Measurements from ENCODE around the gene LDAH.
"Not testable (repeated sequence)": the region's sequence is repeated elsewhere in the genome, so short reads cannot be mapped to it uniquely, and the experiment has no call there.

The LDAH gene

DNA sequence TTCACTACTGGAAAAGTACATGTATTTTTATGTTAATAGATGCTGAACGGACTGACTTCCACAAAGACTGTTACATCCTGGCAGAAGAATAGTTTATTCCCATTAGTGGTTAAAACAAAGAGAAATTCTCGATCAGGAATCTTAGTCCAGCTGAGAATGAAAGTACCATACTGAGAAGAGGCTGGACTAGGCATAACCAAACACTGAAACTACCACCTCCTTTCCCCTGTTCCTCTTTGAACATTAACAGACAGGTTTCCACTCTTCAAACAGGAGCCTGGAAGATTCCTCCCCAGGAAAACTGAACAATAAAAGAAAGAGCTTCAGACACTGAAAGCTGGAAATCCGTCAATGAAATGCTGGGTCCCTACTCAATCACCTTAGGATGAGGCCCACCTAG is 25.8 kb downstream of the LDAH start:
- peaks cover 0 to 19% (median 5%) of the 10 kb centered on the region in 5 donors for H3K4me1 ChIP-seq (ENCODE audit: control insufficient read depth in 5 of 5, insufficient read depth in 5 of 5, low read length in 5 of 5)
- H3K9ac ChIP-seq (ENCODE audit: low read length in 5 of 5) = no peak overlapping the region
- no peaks in the 10 kb centered on the region for H3K27me3 ChIP-seq (ENCODE audit: control insufficient read depth in 5 of 5, insufficient read depth in 4 of 5, low read length in 5 of 5)
- peaks cover 0 to 5% (median 0%) of the 10 kb centered on the region in 5 donors for H3K9me3 ChIP-seq (ENCODE audit: control insufficient read depth in 5 of 5, low read length in 5 of 5)
- no peak overlapping the region for H3K4me3 ChIP-seq (ENCODE audit: low read depth in 1 of 5, low read length in 5 of 5)
- peaks cover 0 to 10% (median 0%) of the 10 kb centered on the region in 5 donors for H3K36me3 ChIP-seq (ENCODE audit: control insufficient read depth in 5 of 5, insufficient read depth in 5 of 5, low read length in 5 of 5)
- peak overlapping the region; percentile 8 for H3K27ac ChIP-seq (ENCODE audit: low read depth, low read length)

DNA sequence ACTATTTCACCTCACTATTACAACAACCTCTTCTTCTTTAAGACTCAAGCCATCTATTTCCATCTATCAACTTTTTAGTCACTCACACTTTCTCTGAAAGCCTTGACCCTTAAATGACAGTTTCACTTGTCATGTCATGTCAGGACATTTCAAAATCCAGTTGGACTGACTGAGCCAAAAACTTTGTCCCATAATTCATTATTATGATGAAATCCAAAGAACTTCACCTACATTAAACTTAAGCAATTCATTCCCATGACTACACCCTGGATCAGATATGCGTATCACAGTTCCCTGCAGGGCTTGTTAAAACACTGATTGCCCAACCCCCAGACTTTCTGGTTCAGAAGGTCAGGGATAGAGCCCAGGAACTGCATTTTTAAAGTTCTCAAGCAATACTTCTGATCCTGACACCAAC is 26.5 kb downstream of the LDAH start:
- Histone ChIP-seq H3K9me3 (ENCODE audit: control insufficient read depth in 5 of 5, low read length in 5 of 5) (peaks cover 0 to 5% (median 0%) of the 10 kb centered on the region in 5 donors), H3K27ac (ENCODE audit: low read depth, low read length) (peak overlapping the region; percentile 8), H3K4me1 (ENCODE audit: control insufficient read depth in 5 of 5, insufficient read depth in 5 of 5, low read length in 5 of 5) (peaks cover 0 to 20% (median 5%) of the 10 kb centered on the region in 5 donors), H3K27me3 (ENCODE audit: control insufficient read depth in 5 of 5, insufficient read depth in 4 of 5, low read length in 5 of 5) (no peaks in the 10 kb centered on the region), H3K4me3 (ENCODE audit: low read depth in 1 of 5, low read length in 5 of 5) (no peak overlapping the region), H3K36me3 (ENCODE audit: control insufficient read depth in 5 of 5, insufficient read depth in 5 of 5, low read length in 5 of 5) (peaks cover 0 to 10% (median 0%) of the 10 kb centered on the region in 5 donors), H3K9ac (ENCODE audit: low read length in 5 of 5) (no peak overlapping the region)

DNA sequence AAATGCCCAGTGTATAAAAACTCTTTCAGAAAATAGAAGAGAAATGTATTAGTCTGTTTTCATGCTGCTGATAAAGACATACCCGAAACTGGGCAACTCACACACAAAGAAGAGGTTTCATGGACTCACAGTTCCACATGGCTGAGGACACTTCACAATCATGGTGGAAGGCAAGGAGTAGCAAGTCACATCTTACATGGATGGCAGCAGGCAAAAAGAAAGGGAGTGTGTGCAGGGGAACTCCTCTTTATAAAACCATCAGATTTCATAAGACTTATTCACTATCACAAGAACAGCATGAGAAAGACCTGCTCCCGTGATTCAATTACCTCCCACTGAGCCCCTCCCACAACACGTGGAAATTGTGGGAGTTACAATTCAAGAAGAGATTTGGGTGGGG is 29.0 kb downstream of the LDAH start:
- H3K4me1 ChIP-seq (ENCODE audit: control insufficient read depth in 5 of 5, insufficient read depth in 5 of 5, low read length in 5 of 5) = peaks cover 0 to 22% (median 5%) of the 10 kb centered on the region in 5 donors
- not testable (repeated sequence) for H3K9me3 ChIP-seq (ENCODE audit: control insufficient read depth in 5 of 5, low read length in 5 of 5); H3K9ac ChIP-seq (ENCODE audit: low read length in 5 of 5); H3K27ac ChIP-seq (ENCODE audit: low read depth, low read length); H3K36me3 ChIP-seq (ENCODE audit: control insufficient read depth in 5 of 5, insufficient read depth in 5 of 5, low read length in 5 of 5); H3K4me3 ChIP-seq (ENCODE audit: low read depth in 1 of 5, low read length in 5 of 5); H3K27me3 ChIP-seq (ENCODE audit: control insufficient read depth in 5 of 5, insufficient read depth in 4 of 5, low read length in 5 of 5)

DNA sequence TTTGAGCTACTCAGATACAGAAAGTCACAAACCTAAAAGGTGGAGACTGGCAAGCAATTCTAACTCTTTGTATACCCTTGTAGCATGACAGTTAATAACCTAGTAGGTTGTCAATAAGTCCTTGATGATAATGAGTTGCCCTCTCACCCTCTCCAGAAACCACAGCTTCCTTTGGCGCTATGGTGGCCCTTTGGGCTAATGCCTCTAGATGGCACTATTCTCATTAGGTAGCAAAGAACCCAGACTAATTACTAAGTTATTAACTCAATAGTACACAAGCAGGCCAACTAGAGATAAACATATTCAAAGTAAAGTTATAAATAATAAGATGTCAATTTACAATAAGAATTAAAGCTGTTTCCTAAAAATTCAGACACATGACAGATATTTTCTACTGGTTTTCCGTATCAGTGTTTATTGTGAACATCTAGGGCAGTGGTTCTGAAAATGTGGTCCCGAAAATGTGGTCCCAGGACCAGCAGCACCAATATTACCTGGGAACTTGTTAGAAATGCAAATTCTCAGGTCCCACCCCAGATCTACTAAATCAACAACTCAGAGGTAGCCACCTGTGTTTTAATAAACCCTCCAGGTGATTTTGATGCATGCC is 41.1 kb downstream of the LDAH start:
- Histone ChIP-seq H3K36me3 (ENCODE audit: control insufficient read depth in 5 of 5, insufficient read depth in 5 of 5, low read length in 5 of 5) (peaks cover 0 to 7% (median 3%) of the 10 kb centered on the region in 5 donors), H3K4me3 (ENCODE audit: low read depth in 1 of 5, low read length in 5 of 5) (no peak overlapping the region), H3K9me3 (ENCODE audit: control insufficient read depth in 5 of 5, low read length in 5 of 5) (no peaks in the 10 kb centered on the region), H3K9ac (ENCODE audit: low read length in 5 of 5) (no peak overlapping the region), H3K4me1 (ENCODE audit: control insufficient read depth in 5 of 5, insufficient read depth in 5 of 5, low read length in 5 of 5) (no peaks in the 10 kb centered on the region), H3K27ac (ENCODE audit: low read depth, low read length) (no peak overlapping the region), H3K27me3 (ENCODE audit: control insufficient read depth in 5 of 5, insufficient read depth in 4 of 5, low read length in 5 of 5) (no peaks in the 10 kb centered on the region)

DNA sequence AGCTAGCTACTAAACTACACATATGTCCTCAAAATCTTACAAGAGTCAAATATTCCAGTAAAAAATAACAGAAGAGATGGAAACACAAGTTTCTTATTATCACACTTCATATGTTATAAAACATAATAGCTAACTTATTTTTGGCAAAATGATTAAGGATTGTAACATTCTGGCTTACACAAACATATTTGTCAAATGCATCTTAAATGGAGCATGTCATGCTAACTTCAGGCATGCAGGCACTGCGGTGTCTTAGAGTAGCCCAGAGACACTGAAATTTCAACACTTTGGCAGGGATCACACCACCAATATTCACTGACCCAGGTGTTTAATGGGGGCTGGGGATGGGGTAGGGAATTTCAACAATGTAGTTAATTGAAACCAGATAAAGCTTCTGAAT is 51.6 kb downstream of the LDAH start:
- Histone ChIP-seq H3K36me3 (ENCODE audit: control insufficient read depth in 5 of 5, insufficient read depth in 5 of 5, low read length in 5 of 5) (peaks cover 10 to 48% (median 26%) of the 10 kb centered on the region in 5 donors), H3K27me3 (ENCODE audit: control insufficient read depth in 5 of 5, insufficient read depth in 4 of 5, low read length in 5 of 5) (no peaks in the 10 kb centered on the region), H3K27ac (ENCODE audit: low read depth, low read length) (no peak overlapping the region), H3K4me1 (ENCODE audit: control insufficient read depth in 5 of 5, insufficient read depth in 5 of 5, low read length in 5 of 5) (no peaks in the 10 kb centered on the region), H3K4me3 (ENCODE audit: low read depth in 1 of 5, low read length in 5 of 5) (no peak overlapping the region), H3K9me3 (ENCODE audit: control insufficient read depth in 5 of 5, low read length in 5 of 5) (no peaks in the 10 kb centered on the region), H3K9ac (ENCODE audit: low read length in 5 of 5) (no peak overlapping the region)

DNA sequence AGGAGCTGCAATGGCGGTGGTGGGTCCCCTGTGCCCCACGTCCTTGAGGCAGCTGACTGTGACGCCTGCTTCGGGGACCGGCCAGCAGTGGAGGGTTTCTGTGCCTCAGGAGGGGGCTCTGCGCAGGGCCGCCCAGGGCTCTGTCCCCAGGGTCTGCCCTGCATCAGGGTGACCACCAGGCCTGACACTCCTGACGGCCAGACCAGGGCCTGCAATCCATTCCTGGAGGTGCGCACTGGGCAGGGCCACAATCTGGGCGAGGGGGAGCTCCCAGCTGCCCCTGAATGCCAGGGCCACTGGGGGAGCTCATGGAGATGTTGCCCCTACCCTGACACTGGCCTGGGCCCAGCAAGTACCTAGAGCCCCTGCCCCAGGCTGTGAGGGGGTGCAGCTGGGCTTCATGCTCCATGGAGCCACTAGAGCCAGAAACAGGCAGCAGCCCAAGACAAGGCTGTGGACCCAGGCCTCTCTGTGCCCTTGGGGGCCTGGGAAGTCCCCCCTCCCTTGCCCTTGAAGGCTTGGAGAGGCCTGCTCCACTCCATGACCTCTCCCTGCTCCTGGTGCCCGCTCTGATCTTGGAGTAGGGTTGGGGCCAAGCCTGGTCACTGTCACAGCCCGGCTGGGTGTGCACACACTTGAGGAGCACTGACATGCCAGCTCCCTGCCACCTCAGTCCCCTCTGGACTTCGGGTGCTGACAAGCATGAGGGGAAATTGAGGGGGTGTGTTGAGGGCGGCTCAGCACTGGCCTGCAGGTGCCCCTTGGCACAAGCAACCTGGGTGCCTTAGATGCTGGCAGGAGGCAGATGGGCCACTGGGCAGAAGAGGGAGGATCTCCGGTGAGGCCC is 55.9 kb downstream of the LDAH start:
- Histone ChIP-seq H3K27me3 (ENCODE audit: control insufficient read depth in 5 of 5, insufficient read depth in 4 of 5, low read length in 5 of 5) (no peaks in the 10 kb centered on the region), H3K4me3 (ENCODE audit: low read depth in 1 of 5, low read length in 5 of 5) (no peak overlapping the region), H3K9ac (ENCODE audit: low read length in 5 of 5) (no peak overlapping the region), H3K4me1 (ENCODE audit: control insufficient read depth in 5 of 5, insufficient read depth in 5 of 5, low read length in 5 of 5) (no peaks in the 10 kb centered on the region), H3K9me3 (ENCODE audit: control insufficient read depth in 5 of 5, low read length in 5 of 5) (no peaks in the 10 kb centered on the region), H3K27ac (ENCODE audit: low read depth, low read length) (no peak overlapping the region), H3K36me3 (ENCODE audit: control insufficient read depth in 5 of 5, insufficient read depth in 5 of 5, low read length in 5 of 5) (peaks cover 0 to 23% (median 10%) of the 10 kb centered on the region in 5 donors)

DNA sequence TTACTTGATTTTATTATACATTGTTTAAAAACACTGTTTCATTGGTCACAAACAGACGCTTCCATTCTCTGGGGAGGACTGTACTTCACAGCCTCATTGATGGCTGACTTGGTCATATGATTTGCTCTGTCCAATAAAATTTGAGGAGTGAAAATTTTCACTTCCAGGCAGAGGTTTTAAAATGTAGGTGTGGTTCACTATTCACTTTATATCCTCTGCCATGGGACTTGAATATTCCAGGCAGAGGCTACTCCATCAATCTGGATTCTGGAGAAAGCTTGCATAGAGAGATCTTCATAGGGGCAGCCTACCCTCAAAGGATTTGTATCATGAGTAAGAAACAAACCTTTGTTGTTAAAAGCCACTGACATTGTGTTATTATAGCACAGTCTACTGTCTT is 56.7 kb downstream of the LDAH start:
- Histone ChIP-seq H3K27ac (ENCODE audit: low read depth, low read length) (no peak overlapping the region), H3K4me1 (ENCODE audit: control insufficient read depth in 5 of 5, insufficient read depth in 5 of 5, low read length in 5 of 5) (no peaks in the 10 kb centered on the region), H3K36me3 (ENCODE audit: control insufficient read depth in 5 of 5, insufficient read depth in 5 of 5, low read length in 5 of 5) (peaks cover 0 to 23% (median 10%) of the 10 kb centered on the region in 5 donors), H3K27me3 (ENCODE audit: control insufficient read depth in 5 of 5, insufficient read depth in 4 of 5, low read length in 5 of 5) (no peaks in the 10 kb centered on the region), H3K4me3 (ENCODE audit: low read depth in 1 of 5, low read length in 5 of 5) (no peak overlapping the region), H3K9me3 (ENCODE audit: control insufficient read depth in 5 of 5, low read length in 5 of 5) (no peaks in the 10 kb centered on the region), H3K9ac (ENCODE audit: low read length in 5 of 5) (no peak overlapping the region)

DNA sequence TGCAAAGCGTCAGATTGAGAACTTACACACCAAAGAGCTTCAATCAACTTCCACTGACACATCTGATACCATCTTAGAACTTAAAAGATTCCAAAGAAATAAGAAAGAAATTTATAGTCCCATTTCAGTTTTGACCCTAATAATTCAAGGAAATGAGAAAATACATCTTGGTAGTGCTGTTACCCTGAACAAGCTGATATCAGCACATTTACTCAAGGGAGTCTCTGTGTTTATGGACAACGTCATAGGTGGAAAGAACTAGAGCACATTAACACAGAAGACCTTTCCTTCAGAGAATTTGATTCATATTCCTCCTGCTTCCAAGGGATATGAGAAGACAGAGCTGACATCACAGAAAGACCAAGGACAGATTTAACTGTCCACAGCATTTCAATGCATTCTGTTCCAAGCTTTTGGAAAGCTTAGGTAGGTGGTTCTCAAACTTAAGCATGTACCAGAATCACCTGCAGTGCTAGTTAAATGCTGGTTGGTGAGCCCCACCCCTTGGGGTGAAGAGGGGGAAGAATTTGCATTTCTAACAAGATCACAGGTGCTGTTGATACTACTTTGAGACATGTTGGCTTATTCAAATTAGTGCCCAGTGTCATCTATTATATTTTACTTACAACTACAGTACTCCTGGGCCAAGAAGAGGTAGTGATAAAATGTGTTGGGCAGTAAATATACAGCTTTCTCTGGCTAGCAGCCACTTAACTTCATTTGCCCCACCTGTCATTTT is 59.8 kb downstream of the LDAH start:
- Histone ChIP-seq H3K9ac (ENCODE audit: low read length in 5 of 5) (no peak overlapping the region), H3K27me3 (ENCODE audit: control insufficient read depth in 5 of 5, insufficient read depth in 4 of 5, low read length in 5 of 5) (no peaks in the 10 kb centered on the region), H3K27ac (ENCODE audit: low read depth, low read length) (no peak overlapping the region), H3K36me3 (ENCODE audit: control insufficient read depth in 5 of 5, insufficient read depth in 5 of 5, low read length in 5 of 5) (peaks cover 2 to 27% (median 13%) of the 10 kb centered on the region in 5 donors), H3K9me3 (ENCODE audit: control insufficient read depth in 5 of 5, low read length in 5 of 5) (peaks cover 0 to 6% (median 0%) of the 10 kb centered on the region in 5 donors), H3K4me1 (ENCODE audit: control insufficient read depth in 5 of 5, insufficient read depth in 5 of 5, low read length in 5 of 5) (no peaks in the 10 kb centered on the region), H3K4me3 (ENCODE audit: low read depth in 1 of 5, low read length in 5 of 5) (no peak overlapping the region)

DNA sequence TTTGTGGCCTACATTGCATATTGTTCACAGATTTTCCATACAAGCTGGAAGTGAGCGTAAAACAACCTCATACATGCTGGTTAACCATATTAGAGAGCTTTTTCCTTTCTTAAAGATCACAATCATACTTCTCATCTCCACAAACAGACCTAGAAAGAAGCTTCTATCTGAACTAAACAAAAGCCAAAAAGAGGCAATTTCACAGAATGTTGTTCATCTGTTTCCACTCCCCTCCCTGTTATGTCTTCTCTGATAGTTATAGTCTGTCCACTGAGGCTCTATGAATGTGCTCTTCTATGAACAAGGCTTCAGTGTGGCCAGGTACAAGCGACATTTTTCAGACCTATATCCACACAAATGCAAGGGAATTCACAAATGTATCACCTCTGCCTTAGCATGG is 63.4 kb downstream of the LDAH start:
- Histone ChIP-seq H3K9ac (ENCODE audit: low read length in 5 of 5) (no peak overlapping the region), H3K27ac (ENCODE audit: low read depth, low read length) (no peak overlapping the region), H3K27me3 (ENCODE audit: control insufficient read depth in 5 of 5, insufficient read depth in 4 of 5, low read length in 5 of 5) (no peaks in the 10 kb centered on the region), H3K4me3 (ENCODE audit: low read depth in 1 of 5, low read length in 5 of 5) (no peak overlapping the region), H3K4me1 (ENCODE audit: control insufficient read depth in 5 of 5, insufficient read depth in 5 of 5, low read length in 5 of 5) (peaks cover 0 to 8% (median 0%) of the 10 kb centered on the region in 5 donors), H3K9me3 (ENCODE audit: control insufficient read depth in 5 of 5, low read length in 5 of 5) (peaks cover 0 to 6% (median 0%) of the 10 kb centered on the region in 5 donors), H3K36me3 (ENCODE audit: control insufficient read depth in 5 of 5, insufficient read depth in 5 of 5, low read length in 5 of 5) (peaks cover 0 to 8% (median 3%) of the 10 kb centered on the region in 5 donors)

DNA sequence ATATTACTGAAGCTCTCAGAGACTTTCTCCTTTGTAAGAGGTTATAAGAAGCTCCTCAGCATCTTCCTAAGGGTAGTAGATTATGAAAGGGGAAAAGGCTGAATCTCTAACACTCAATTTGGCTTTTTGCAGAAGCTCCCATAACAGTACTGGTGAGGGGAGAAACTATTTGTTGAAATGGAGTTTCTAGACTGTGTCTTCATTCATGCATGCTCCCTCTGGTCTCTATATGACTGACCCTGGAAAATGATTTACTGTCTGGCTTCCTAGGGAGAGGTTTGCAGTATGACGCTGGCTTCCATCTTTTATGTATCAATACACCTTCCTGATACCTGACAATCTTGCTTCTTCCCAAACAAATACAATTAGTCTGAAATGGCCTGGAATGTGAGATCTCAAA is 63.9 kb downstream of the LDAH start:
- Histone ChIP-seq H3K36me3 (ENCODE audit: control insufficient read depth in 5 of 5, insufficient read depth in 5 of 5, low read length in 5 of 5) (peaks cover 0 to 8% (median 3%) of the 10 kb centered on the region in 5 donors), H3K27me3 (ENCODE audit: control insufficient read depth in 5 of 5, insufficient read depth in 4 of 5, low read length in 5 of 5) (no peaks in the 10 kb centered on the region), H3K4me3 (ENCODE audit: low read depth in 1 of 5, low read length in 5 of 5) (no peak overlapping the region), H3K9ac (ENCODE audit: low read length in 5 of 5) (no peak overlapping the region), H3K4me1 (ENCODE audit: control insufficient read depth in 5 of 5, insufficient read depth in 5 of 5, low read length in 5 of 5) (peaks cover 0 to 8% (median 0%) of the 10 kb centered on the region in 5 donors), H3K9me3 (ENCODE audit: control insufficient read depth in 5 of 5, low read length in 5 of 5) (peaks cover 0 to 6% (median 0%) of the 10 kb centered on the region in 5 donors), H3K27ac (ENCODE audit: low read depth, low read length) (no peak overlapping the region)

Measured in subcutaneous abdominal adipose tissue (tissue), 5 donors.